OCI-LY3 (cell line): ENCODE measurements around the gene AIG1.

Experiments used
- EZH2phosphoT487 ChIP-seq: fragments of 200-600 bp; shearing (Covaris generic); IDR thresholded peaks from 2 replicates; pipeline ENCODE4 v1.6.1; 2018; ENCODE audit warnings: antibody characterized with exemption, mixed run types, low read depth
- TF ChIP-seq, protein P1 (sequence below): fragments of 200-600, 300-600 bp; sonication (generic); IDR thresholded peaks from 2 replicates; pipeline ENCODE4 v1.5.1; 2014; ENCODE audit warnings: antibody characterized with exemption, low read length, low read depth

- TF ChIP-seq, protein P1, sequence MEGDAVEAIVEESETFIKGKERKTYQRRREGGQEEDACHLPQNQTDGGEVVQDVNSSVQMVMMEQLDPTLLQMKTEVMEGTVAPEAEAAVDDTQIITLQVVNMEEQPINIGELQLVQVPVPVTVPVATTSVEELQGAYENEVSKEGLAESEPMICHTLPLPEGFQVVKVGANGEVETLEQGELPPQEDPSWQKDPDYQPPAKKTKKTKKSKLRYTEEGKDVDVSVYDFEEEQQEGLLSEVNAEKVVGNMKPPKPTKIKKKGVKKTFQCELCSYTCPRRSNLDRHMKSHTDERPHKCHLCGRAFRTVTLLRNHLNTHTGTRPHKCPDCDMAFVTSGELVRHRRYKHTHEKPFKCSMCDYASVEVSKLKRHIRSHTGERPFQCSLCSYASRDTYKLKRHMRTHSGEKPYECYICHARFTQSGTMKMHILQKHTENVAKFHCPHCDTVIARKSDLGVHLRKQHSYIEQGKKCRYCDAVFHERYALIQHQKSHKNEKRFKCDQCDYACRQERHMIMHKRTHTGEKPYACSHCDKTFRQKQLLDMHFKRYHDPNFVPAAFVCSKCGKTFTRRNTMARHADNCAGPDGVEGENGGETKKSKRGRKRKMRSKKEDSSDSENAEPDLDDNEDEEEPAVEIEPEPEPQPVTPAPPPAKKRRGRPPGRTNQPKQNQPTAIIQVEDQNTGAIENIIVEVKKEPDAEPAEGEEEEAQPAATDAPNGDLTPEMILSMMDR = no peak
- TF ChIP-seq EZH2phosphoT487 = no peak
These were observed 275.9 kb downstream of the AIG1 start for GRCh38 chr6:143336446-143337152.
